AG04450 (cell line): ENCODE data around the gene ABCA2. TPM values are rescaled to one million over a fixed set of nuclear protein-coding genes. Genes with fewer than 3 reads are reported as not detected.

ENCODE experiments used
- CTCF ChIA-PET: fragments of 300-600, 350-600 bp; formaldehyde crosslinking; extraction: SDS; loops from one replicate; lab custom pipeline; 2022; ENCODE audit warnings: antibody characterized with exemption, inconsistent platforms; lab: Charles Lee
- POLR2A ChIA-PET: fragments of 350-600 bp; formaldehyde crosslinking; extraction: SDS; loops from one replicate; lab custom pipeline; 2021; ENCODE audit warnings: antibody characterized with exemption, inconsistent platforms; lab: Yijun Ruan, JAX
- DNase-seq: peaks from one replicate; pipeline ENCODE4 v3.0.0-alpha.2; 2011; ENCODE audit warnings: low read depth, low spot score
- H3K27ac ChIP-seq: one replicate; pipeline ENCODE4 v1.5.1; 2012; ENCODE audit warnings: low read depth, low read length, control low read depth
- H3K27me3 ChIP-seq: one replicate; pipeline ENCODE4 v1.6.0; 2012; ENCODE audit warnings: low read length; ENCODE audit not compliant: control insufficient read depth, insufficient read depth
- H3K4me3 ChIP-seq: 2 replicates; pipeline ENCODE4 v1.5.1; 2011; ENCODE audit warnings: mild to moderate bottlenecking, low read depth, low read length, control low read depth
- H3K9me3 ChIP-seq: 2 replicates; pipeline ENCODE4 v1.5.1; 2012; ENCODE audit warnings: low read length; ENCODE audit not compliant: control insufficient read depth, insufficient read depth
- polyA plus RNA-seq: library from polyadenylated mRNA; depleted of rRNA; stranded (reverse); fragments of >200 nt; gene quantifications from 2 replicates; pipeline ENCODE4 v1.2.3, GENCODE V29; 2011
- TF ChIP-seq, protein P1 (sequence below): IDR thresholded peaks from 2 replicates; pipeline ENCODE4 v1.5.1; 2011; ENCODE audit warnings: low read depth, low read length, control low read depth, inconsistent platforms

ABCA2 gene
- polyA plus RNA-seq, 1 experiment = 4.7 TPM

- CTCF ChIA-PET = interaction anchor here (1.4 kb wide), 1 partner anchor 13 kb away, joined by 3 read pairs; no protein-coding TSS in a partner anchor
Observed at GRCh38 chr9:136961279-136962065, 66.6 kb downstream of the ABCA2 start.

GRCh38 chr9:136960938-136961275, 67.1 kb downstream of the ABCA2 start:
- TF ChIP-seq, protein P1, sequence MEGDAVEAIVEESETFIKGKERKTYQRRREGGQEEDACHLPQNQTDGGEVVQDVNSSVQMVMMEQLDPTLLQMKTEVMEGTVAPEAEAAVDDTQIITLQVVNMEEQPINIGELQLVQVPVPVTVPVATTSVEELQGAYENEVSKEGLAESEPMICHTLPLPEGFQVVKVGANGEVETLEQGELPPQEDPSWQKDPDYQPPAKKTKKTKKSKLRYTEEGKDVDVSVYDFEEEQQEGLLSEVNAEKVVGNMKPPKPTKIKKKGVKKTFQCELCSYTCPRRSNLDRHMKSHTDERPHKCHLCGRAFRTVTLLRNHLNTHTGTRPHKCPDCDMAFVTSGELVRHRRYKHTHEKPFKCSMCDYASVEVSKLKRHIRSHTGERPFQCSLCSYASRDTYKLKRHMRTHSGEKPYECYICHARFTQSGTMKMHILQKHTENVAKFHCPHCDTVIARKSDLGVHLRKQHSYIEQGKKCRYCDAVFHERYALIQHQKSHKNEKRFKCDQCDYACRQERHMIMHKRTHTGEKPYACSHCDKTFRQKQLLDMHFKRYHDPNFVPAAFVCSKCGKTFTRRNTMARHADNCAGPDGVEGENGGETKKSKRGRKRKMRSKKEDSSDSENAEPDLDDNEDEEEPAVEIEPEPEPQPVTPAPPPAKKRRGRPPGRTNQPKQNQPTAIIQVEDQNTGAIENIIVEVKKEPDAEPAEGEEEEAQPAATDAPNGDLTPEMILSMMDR = no peak
- DNase-seq = no peak
- ChIA-PET CTCF (no interaction called here), POLR2A (no interaction called here)
- Histone ChIP-seq H3K27me3 (peaks cover 22% of the 10 kb centered on the region), H3K27ac (no peak overlapping the region), H3K9me3 (no peaks in the 10 kb centered on the region; the same call in 1 of the 2 replicates), H3K4me3 (no peak overlapping the region)

More at GRCh38 chr9:136961279-136962065, 66.6 kb downstream of the ABCA2 start:
- Histone ChIP-seq H3K27me3 (peaks cover 24% of the 10 kb centered on the region), H3K4me3 (no peak overlapping the region), H3K9me3 (no peaks in the 10 kb centered on the region; the same call in 1 of the 2 replicates), H3K27ac (no peak overlapping the region)
- POLR2A ChIA-PET = no interaction called here
- DNase-seq = no peak
- TF ChIP-seq, protein P1 = no peak

- TF ChIP-seq, protein P1 = no peak
- no peak overlapping the region for H3K27ac ChIP-seq
- ChIA-PET CTCF (interaction anchor here (1.2 kb wide), 1 partner anchor 12 kb away, joined by 4 read pairs; no protein-coding TSS in a partner anchor), POLR2A (interaction anchor here (1.2 kb wide), 1 partner anchor 17 kb away, joined by 3 read pairs; the partner anchor contains the start of gene PTGDS)
- H3K4me3 ChIP-seq = no peak overlapping the region
- DNase-seq = no peak
- H3K27me3 ChIP-seq = peaks cover 21% of the 10 kb centered on the region
- no peaks in the 10 kb centered on the region; the same call in 1 of the 2 replicates for H3K9me3 ChIP-seq
Observed at GRCh38 chr9:136960212-136960937, 67.7 kb downstream of the ABCA2 start.

DNA sequence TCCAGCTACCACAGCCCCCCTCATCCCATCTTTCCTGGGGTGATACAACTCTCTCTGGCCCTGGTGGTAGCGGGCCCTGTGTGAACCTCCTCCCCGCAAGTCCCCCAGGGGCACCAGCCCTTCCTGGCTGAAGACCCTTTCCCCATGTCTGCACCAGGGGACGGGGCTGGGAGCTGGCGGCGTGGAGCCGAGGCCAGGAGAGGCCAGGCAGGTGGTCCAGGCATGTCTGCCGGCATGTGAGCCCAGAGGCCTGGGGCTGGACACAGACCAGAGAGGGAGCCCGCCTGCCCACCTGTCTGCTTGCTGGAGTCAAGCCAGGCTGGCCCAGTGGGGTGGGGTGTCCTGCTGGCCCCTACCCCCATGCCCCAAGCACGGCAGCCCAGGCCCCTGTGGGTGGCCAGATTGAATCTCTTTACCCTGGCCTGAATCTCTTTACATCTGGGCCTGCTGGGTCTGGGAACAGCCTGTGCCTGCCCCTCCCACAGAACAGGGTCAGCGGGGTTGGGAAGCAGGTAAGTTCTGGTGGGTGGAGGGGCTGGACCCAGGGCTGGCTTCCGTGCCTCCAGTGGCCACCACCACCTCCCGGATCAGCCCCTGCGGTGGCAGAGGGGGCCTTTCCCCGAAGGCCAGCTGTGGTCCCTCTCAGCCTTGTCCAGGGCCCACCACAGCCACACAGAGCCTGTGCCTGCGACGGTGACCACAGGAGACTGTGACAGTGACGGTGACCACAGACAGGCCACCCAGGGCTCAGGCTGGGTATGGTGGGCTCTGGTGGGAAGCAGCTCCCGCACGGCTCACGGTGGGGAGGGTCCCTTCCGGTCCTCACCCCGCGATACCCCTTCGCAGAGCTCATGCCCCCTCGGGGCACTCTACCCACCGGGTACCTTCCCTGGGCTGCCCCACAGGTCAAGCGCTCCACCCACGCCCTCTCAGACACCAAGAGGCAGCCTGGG, 68.9 kb downstream of the ABCA2 start:
- Histone ChIP-seq H3K27ac (no peak overlapping the region), H3K27me3 (peaks cover 20% of the 10 kb centered on the region), H3K4me3 (no peak overlapping the region), H3K9me3 (no peaks in the 10 kb centered on the region; the same call in 1 of the 2 replicates)
- POLR2A ChIA-PET = interaction anchor here (1.2 kb wide), 1 partner anchor 18 kb away, joined by 3 read pairs; the partner anchor contains the start of gene PTGDS
- TF ChIP-seq, protein P1 = no peak
- no peak for DNase-seq
- CTCF ChIA-PET = interaction anchor here (1.0 to 1.2 kb wide), 2 partner anchors 11 to 70 kb away, joined by 3 to 4 read pairs; no protein-coding TSS in a partner anchor
